Thymus (tissue), 11 donors: ENCODE data around the gene ATG2A. TPM values are rescaled to one million over a fixed set of nuclear protein-coding genes. Genes with fewer than 3 reads are reported as not detected.
A peak's percentile ranks its signal among the peaks of the same experiment; 100 is the strongest.

ENCODE experiments used
- DNase-seq, 9 donors: peaks; one replicate each; pipeline ENCODE4 v3.0.0-alpha.2; 2013; ENCODE audit warnings: low spot score in 9 of 9, low read depth in 6 of 9, missing footprints in 1 of 9
- H3K27ac ChIP-seq, 2 donors: one replicate each; pipeline ENCODE4 v1.5.1; 2013; ENCODE audit warnings: control low read depth in 1 of 2, low read depth in 1 of 2, low read length in 1 of 2, mild to moderate bottlenecking in 1 of 2, moderate library complexity in 1 of 2
- H3K27me3 ChIP-seq, 2 donors: one replicate each; pipeline ENCODE4 v1.5.1; 2013; ENCODE audit warnings: low read length in 1 of 2; ENCODE audit not compliant: control insufficient read depth in 2 of 2, insufficient read depth in 1 of 2
- H3K36me3 ChIP-seq, 2 donors: one replicate each; pipeline ENCODE4 v1.5.1; 2013; ENCODE audit warnings: low read length in 1 of 2, mild to moderate bottlenecking in 1 of 2, moderate library complexity in 1 of 2; ENCODE audit not compliant: control insufficient read depth in 2 of 2, insufficient read depth in 2 of 2
- H3K4me1 ChIP-seq, 2 donors: one replicate each; pipeline ENCODE4 v1.5.1; 2013; ENCODE audit warnings: low read length in 2 of 2; ENCODE audit not compliant: control insufficient read depth in 2 of 2, insufficient read depth in 2 of 2
- H3K4me3 ChIP-seq, 2 donors: one replicate each; pipeline ENCODE4 v1.5.1; 2013; ENCODE audit warnings: low read length in 2 of 2, control low read depth in 1 of 2, mild to moderate bottlenecking in 1 of 2
- H3K9me3 ChIP-seq, 2 donors: one replicate each; pipeline ENCODE4 v1.5.1; 2013; ENCODE audit warnings: low read length in 1 of 2, mild to moderate bottlenecking in 1 of 2; ENCODE audit not compliant: control insufficient read depth in 2 of 2, insufficient read depth in 1 of 2
- WGBS: extraction: QIAGEN DNeasy Blood & Tissue Kit; methylation state at CpG from one replicate; pipeline ENCODE4 v1.1.7; 2013; 5-methylcytosine and 5-hydroxymethylcytosine counted together
- polyA plus RNA-seq: library from polyadenylated mRNA; stranded (reverse); fragments of 200-250 nt; gene quantifications from one replicate; pipeline ENCODE4 v1.2.3, GENCODE V29; 2013
- total RNA-seq: library from RNA; stranded (reverse); fragments of 120-200 nt; gene quantifications from one replicate; pipeline ENCODE4 v1.2.4, GENCODE V29; 2013
- donor health status: healthy.

ATG2A gene
- total and polyA plus RNA-seq, 2 donors: 6.3 to 35.2 TPM

- 96% methylated on average over 10 of the region's 10 CpGs for WGBS
- Histone ChIP-seq H3K4me3 (no peak overlapping the region), H3K4me1 (peaks cover 4 to 16% of the 10 kb centered on the region in 2 donors), H3K27ac (no peak overlapping the region), H3K36me3 (peaks cover 28 to 31% of the 10 kb centered on the region in 2 donors), H3K27me3 (no peaks in the 10 kb centered on the region), H3K9me3 (no peaks in the 10 kb centered on the region)
- DNase-seq: no peak
Measured at GRCh38 chr11:64892838-64893193, 24.2 kb downstream of the ATG2A start.

DNA sequence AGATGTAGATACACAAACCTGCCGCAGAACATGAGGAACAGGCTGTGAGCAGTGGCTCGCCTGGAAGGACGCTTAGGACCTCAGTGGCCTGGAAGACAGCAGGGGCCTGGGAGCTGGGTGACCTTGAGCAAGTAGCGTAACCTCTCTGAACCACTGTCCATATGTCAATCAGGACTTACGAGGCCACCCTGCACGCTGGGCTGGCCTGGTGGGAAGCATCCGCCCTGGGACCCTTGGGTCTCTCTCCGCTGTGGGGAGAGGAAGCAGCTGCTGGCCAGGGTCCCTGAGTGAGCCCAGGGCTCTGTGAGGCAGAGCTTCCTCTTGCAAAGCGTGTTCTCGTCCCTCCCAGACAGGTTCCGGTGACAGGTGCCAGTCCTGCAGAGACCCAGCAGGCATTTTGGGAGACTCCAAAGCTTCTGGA is 24.6 kb downstream of the ATG2A start:
- Histone ChIP-seq H3K4me3 (no peak overlapping the region), H3K27me3 (no peaks in the 10 kb centered on the region), H3K9me3 (no peaks in the 10 kb centered on the region), H3K36me3 (peaks cover 24 to 27% of the 10 kb centered on the region in 2 donors), H3K4me1 (peaks cover 7 to 20% of the 10 kb centered on the region in 2 donors), H3K27ac (no peak overlapping the region)
- no peak for DNase-seq
- WGBS: 83% methylated on average over 11 of the region's 11 CpGs

- H3K36me3 ChIP-seq: peaks cover 18 to 22% of the 10 kb centered on the region in 2 donors
- H3K4me1 ChIP-seq: peaks cover 7 to 22% of the 10 kb centered on the region in 2 donors
- 94% methylated on average over 5 of the region's 5 CpGs for WGBS
- H3K27ac ChIP-seq: no peak overlapping the region
- no peaks in the 10 kb centered on the region for H3K27me3 ChIP-seq
- H3K9me3 ChIP-seq: no peaks in the 10 kb centered on the region
- no peak overlapping the region for H3K4me3 ChIP-seq
- no peak for DNase-seq
Measured at GRCh38 chr11:64891880-64892279, 25.1 kb downstream of the ATG2A start.

- Histone ChIP-seq H3K4me1 (peaks cover 7 to 22% of the 10 kb centered on the region in 2 donors), H3K4me3 (no peak overlapping the region), H3K36me3 (peaks cover 17% of the 10 kb centered on the region in 2 donors), H3K27ac (no peak overlapping the region), H3K27me3 (no peaks in the 10 kb centered on the region), H3K9me3 (no peaks in the 10 kb centered on the region)
- DNase-seq: no peak
- 97% methylated on average over 25 of the region's 25 CpGs for WGBS
Measured at GRCh38 chr11:64891215-64891848, 25.7 kb downstream of the ATG2A start.

GRCh38 chr11:64890522-64890939 is 26.5 kb downstream of the ATG2A start:
- 97% methylated on average over 7 of the region's 7 CpGs for WGBS
- H3K4me1 ChIP-seq: peaks cover 7 to 26% of the 10 kb centered on the region in 2 donors
- H3K27ac ChIP-seq: no peak overlapping the region
- no peaks in the 10 kb centered on the region for H3K9me3 ChIP-seq
- DNase-seq: no peak
- no peak overlapping the region for H3K4me3 ChIP-seq
- peaks cover 9 to 10% of the 10 kb centered on the region in 2 donors for H3K36me3 ChIP-seq
- H3K27me3 ChIP-seq: no peaks in the 10 kb centered on the region

GRCh38 chr11:64888729-64889511 is 28.1 kb downstream of the ATG2A start:
- peaks cover 7 to 31% of the 10 kb centered on the region in 2 donors for H3K4me1 ChIP-seq
- no peaks in the 10 kb centered on the region for H3K27me3 ChIP-seq
- 88% methylated on average over 9 of the region's 9 CpGs for whole genome bisulfite sequencing
- no peak for DNase-seq
- no peaks in the 10 kb centered on the region for H3K9me3 ChIP-seq
- H3K27ac ChIP-seq: no peak overlapping the region
- H3K36me3 ChIP-seq: no peaks in the 10 kb centered on the region
- no peak overlapping the region for H3K4me3 ChIP-seq

DNA sequence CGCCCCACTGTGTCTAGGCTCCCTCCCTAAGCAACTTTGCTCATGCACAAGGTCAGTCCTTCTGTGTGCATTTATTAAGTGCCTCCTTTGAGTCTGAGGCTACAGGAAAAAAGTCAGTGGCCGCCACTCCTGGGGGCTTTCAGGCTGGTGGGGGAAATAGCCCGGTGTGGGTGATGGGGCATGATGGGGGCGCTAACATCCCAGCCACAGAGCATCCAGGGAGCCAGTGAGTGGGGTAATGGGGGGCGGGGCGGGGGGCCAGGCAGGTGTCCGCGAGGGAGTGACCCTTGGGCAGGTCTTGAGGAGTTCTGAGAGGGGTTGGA is 28.6 kb downstream of the ATG2A start:
- Histone ChIP-seq H3K27me3 (no peaks in the 10 kb centered on the region), H3K9me3 (no peaks in the 10 kb centered on the region), H3K4me3 (peak overlapping the region in 1 of 2 donors; percentile 24), H3K27ac (no peak overlapping the region), H3K36me3 (no peaks in the 10 kb centered on the region), H3K4me1 (peaks cover 7 to 34% of the 10 kb centered on the region in 2 donors)
- 78% methylated on average over 8 of the region's 8 CpGs for WGBS
- DNase-seq: no peak

GRCh38 chr11:64887757-64888405 is 29.1 kb downstream of the ATG2A start:
- Histone ChIP-seq H3K4me3 (peak overlapping the region; percentile 24), H3K27ac (no peak overlapping the region), H3K9me3 (no peaks in the 10 kb centered on the region), H3K36me3 (no peaks in the 10 kb centered on the region), H3K27me3 (no peaks in the 10 kb centered on the region), H3K4me1 (peaks cover 7 to 38% of the 10 kb centered on the region in 2 donors)
- 23% methylated on average over 34 of the region's 34 CpGs for WGBS
- peak in 7 of 9 donors; percentile 62 to 87 (median 76) for DNase-seq

DNA sequence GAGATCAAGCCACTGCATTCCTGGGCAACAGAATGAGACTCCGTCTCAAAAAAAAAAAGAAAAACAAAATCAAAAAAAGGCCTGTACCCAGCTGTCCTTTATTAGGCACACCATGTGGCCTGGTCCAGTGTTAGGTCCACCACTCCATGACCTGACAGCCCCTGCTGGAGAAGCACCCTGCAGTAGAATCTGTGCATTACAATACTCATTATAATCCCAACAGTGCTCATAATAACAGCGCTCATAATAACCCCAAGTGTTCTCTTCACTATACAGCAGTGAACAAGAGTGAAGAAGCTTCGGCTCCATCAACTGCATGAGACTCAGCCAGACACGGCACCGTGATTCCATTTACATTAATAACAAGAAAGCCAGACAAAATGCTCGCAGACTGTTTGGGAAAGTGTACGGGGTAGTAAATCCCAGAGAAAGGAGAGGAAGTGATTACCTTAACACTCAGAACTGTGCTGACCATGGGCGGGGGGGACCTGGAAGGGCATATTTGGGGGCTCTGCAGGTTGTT is 29.7 kb downstream of the ATG2A start:
- Histone ChIP-seq H3K27ac (no peak overlapping the region), H3K36me3 (no peaks in the 10 kb centered on the region), H3K9me3 (no peaks in the 10 kb centered on the region), H3K27me3 (no peaks in the 10 kb centered on the region), H3K4me1 (peaks cover 7 to 34% of the 10 kb centered on the region in 2 donors), H3K4me3 (no peak overlapping the region)
- DNase-seq: no peak
- WGBS: 97% methylated on average over 8 of the region's 8 CpGs
